Ishikawa (cell line): ENCODE results near the gene RILP.

ENCODE experiments used
- CEBPB ChIP-seq: IDR thresholded peaks from 2 replicates; pipeline ENCODE4 v1.6.1; 2012
- REST ChIP-seq: IDR thresholded peaks from 2 replicates; pipeline ENCODE4 v1.6.1; 2012; ENCODE audit warnings: low read depth, mild to moderate bottlenecking
- ZBTB7A ChIP-seq: IDR thresholded peaks from 2 replicates; pipeline ENCODE4 v1.6.1; 2012; ENCODE audit warnings: low read depth

DNA sequence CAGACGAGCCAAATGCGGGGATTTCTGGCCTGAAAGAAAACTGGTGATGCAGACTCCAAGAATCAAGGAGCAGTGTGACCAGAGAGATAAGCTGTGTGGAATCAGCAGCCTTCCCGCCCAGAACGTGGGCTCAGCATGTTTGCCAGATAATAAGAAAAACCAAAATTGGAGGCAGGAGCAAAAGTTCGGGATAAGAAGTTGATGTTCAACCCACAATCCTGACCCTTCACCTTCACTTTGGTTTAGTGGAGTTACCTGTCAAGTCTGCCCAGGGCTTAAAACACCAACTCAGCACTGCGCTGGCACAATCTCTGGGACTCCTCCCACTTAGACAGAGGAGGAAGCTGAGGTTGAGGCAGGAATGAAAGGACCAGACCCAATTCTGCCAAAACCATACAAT lies 24.1 kb downstream of the RILP start:
- TF ChIP-seq ZBTB7A (no peak), CEBPB (no peak), REST (no peak)
